Measurements from ENCODE around the gene PDXDC1.

Gene PDXDC1

GRCh38 chr16:15034266-15035162 lies 59.7 kb downstream of the PDXDC1 start:
- Histone ChIP-seq H3K4me3 (no peak overlapping the region), H3K27me3 (no peaks in the 10 kb centered on the region), H3K4me1 (peaks cover 0 to 3% (median 0%) of the 10 kb centered on the region in 4 donors), H3K9me3 (no peaks in the 10 kb centered on the region), H3K36me3 (peaks cover 76 to 93% (median 93%) of the 10 kb centered on the region in 3 donors), H3K27ac (peak overlapping the region in 1 of 2 donors; percentile 17)
- no peak for DNase-seq
- intact Hi-C loops (cut with DNase I; ENCODE audit: low total_unique reads), result no loop called here
- no peak for TF ChIP-seq CTCF (IDR thresholded peaks at IDR 0.05)

GRCh38 chr16:15035163-15035729 lies 60.4 kb downstream of the PDXDC1 start:
- TF ChIP-seq CTCF (IDR thresholded peaks at IDR 0.05), result no peak
- Histone ChIP-seq H3K4me1 (no peaks in the 10 kb centered on the region), H3K4me3 (no peak overlapping the region), H3K36me3 (peaks cover 81 to 95% (median 93%) of the 10 kb centered on the region in 3 donors), H3K27me3 (no peaks in the 10 kb centered on the region), H3K27ac (peak overlapping the region in 1 of 2 donors; percentile 17), H3K9me3 (no peaks in the 10 kb centered on the region)
- no peak for DNase-seq
- intact Hi-C loops (cut with DNase I; ENCODE audit: low total_unique reads), result no loop called here

GRCh38 chr16:15037003-15037402 lies 62.2 kb downstream of the PDXDC1 start:
- H3K4me3 ChIP-seq, result no peak overlapping the region
- no peaks in the 10 kb centered on the region for H3K27me3 ChIP-seq
- no peak overlapping the region for H3K27ac ChIP-seq
- peaks cover 0 to 9% (median 4%) of the 10 kb centered on the region in 4 donors for H3K4me1 ChIP-seq
- intact Hi-C loops (cut with DNase I; ENCODE audit: low total_unique reads), result no loop called here
- TF ChIP-seq CTCF (IDR thresholded peaks at IDR 0.05), result no peak
- no peaks in the 10 kb centered on the region for H3K9me3 ChIP-seq
- peaks cover 75 to 93% (median 91%) of the 10 kb centered on the region in 3 donors for H3K36me3 ChIP-seq
- no peak for DNase-seq

- no peaks in the 10 kb centered on the region for H3K27me3 ChIP-seq
- no peak overlapping the region for H3K27ac ChIP-seq
- TF ChIP-seq CTCF (IDR thresholded peaks at IDR 0.05), result no peak
- H3K9me3 ChIP-seq, result no peaks in the 10 kb centered on the region
- no peak for DNase-seq
- intact Hi-C loops (cut with DNase I; ENCODE audit: low total_unique reads), result no loop called here
- peaks cover 71 to 87% (median 83%) of the 10 kb centered on the region in 3 donors for H3K36me3 ChIP-seq
- no peak overlapping the region for H3K4me3 ChIP-seq
- peaks cover 0 to 13% (median 6%) of the 10 kb centered on the region in 4 donors for H3K4me1 ChIP-seq
Measured at GRCh38 chr16:15037745-15038144, 62.9 kb downstream of the PDXDC1 start.

DNA sequence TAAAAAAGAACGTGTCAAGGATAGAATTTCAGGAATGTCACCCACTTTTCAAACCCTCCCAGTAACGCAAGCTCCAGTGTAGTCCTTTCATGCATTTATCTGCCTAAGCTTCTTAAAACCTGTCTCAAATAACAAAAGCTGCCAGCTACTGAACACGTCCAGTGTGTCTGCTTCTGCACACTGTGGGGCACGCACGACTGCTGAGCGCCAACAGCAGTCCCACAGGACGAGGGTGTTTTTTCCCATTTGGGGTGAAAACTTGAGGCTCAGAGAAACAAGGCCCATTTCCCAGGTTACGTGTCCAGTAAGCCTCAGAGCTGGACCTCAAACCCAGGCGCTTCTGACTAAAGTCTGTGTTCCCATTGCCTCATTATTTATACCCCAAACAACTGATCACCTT lies 63.9 kb downstream of the PDXDC1 start:
- H3K9me3 ChIP-seq, result no peaks in the 10 kb centered on the region
- intact Hi-C loops (cut with DNase I; ENCODE audit: low total_unique reads), result no loop called here
- no peak overlapping the region for H3K27ac ChIP-seq
- peaks cover 61 to 78% (median 77%) of the 10 kb centered on the region in 3 donors for H3K36me3 ChIP-seq
- no peak overlapping the region for H3K4me3 ChIP-seq
- peaks cover 0 to 13% (median 6%) of the 10 kb centered on the region in 4 donors for H3K4me1 ChIP-seq
- no peaks in the 10 kb centered on the region for H3K27me3 ChIP-seq
- TF ChIP-seq CTCF (IDR thresholded peaks at IDR 0.05), result no peak
- no peak for DNase-seq
